ENCODE results near the gene PIP5K1B. TPM values are rescaled to one million over a fixed set of nuclear protein-coding genes. Genes with fewer than 3 reads are reported as not detected.

The PIP5K1B gene
- total and polyA plus RNA-seq, 2 donors (not counting 3 experiments of a cell fraction or from before 2014, with no cell fraction given) = 0.27 TPM; not detected in 1

DNA sequence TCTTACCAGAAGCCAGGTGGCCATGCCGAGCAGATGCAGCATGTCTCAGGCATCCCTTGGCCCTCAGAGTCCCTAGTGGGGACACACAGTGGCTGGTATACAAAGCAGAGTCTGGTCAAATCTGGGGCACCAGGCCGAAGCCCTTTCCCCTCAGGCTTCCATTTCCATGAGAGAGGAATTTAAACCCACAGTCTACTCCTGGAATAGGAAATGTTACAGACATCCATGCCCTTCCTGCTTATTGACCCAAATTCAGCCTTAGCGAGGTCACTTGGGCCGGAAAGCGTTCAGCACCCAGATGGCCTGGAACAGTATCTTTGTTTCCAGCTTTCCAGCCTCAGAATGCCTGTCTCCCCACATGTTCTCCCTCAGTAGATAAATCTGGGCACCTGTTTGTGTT lies 131.7 kb downstream of the PIP5K1B start:
- H3K27me3 ChIP-seq (ENCODE audit: control insufficient read depth in 2 of 2, insufficient read depth in 2 of 2, low read length in 2 of 2) = no peaks in the 10 kb centered on the region
- H2AFZ ChIP-seq (ENCODE audit: low read depth, low read length) = no peak overlapping the region
- H3K9me3 ChIP-seq (replicated peaks; ENCODE audit: control insufficient read depth, insufficient read depth, low read length) = no peaks in the 10 kb centered on the region
- no TSS peak for BruUV-seq (replicated peaks)
- dilution Hi-C loops (cut with MboI; ENCODE audit: extremely low pct_ligation_motif_present, low sequenced_read_pairs) (no loop called here), intact Hi-C loops (cut with micrococcal nuclease) (loop anchor here (5.0 kb wide), 2 partner anchors 44 to 266 kb away; no protein-coding TSS in a partner anchor)
- no peaks in the 10 kb centered on the region for H4K20me1 ChIP-seq (replicated peaks; ENCODE audit: control insufficient read depth, extremely low read depth, insufficient read depth, low read length)
- no peaks in the 10 kb centered on the region for H3K36me3 ChIP-seq (ENCODE audit: control insufficient read depth in 2 of 2, extremely low read depth in 1 of 2, insufficient read depth in 2 of 2, low read length in 2 of 2)
- no peaks in the 10 kb centered on the region for H3K4me1 ChIP-seq (ENCODE audit: control insufficient read depth, extremely low read depth, insufficient read depth, low read length)
- ChIA-PET CTCF (no interaction called here), POLR2A (no interaction called here)
- no peaks in the 10 kb centered on the region for H3K9me1 ChIP-seq (replicated peaks; ENCODE audit: control insufficient read depth, extremely low read depth, insufficient read depth, low read length)
- H3K27ac ChIP-seq (ENCODE audit: insufficient read depth, low read depth, low read length) = no peak overlapping the region
- no peak overlapping the region for H3K4me2 ChIP-seq (ENCODE audit: insufficient read depth, low read length)
- no peak for TF ChIP-seq CTCF (IDR thresholded peaks at IDR 0.05; ENCODE audit: extremely low read depth in 1 of 2, insufficient read depth in 1 of 2, low read depth in 1 of 2, low read length in 2 of 2)
- no peak for TF ChIP-seq GATA2 (IDR thresholded peaks at IDR 0.05; ENCODE audit: insufficient read depth, insufficient read length, low read depth, low read length)
- TF ChIP-seq FOS (IDR thresholded peaks at IDR 0.05; ENCODE audit: borderline replicate concordance, insufficient read depth, low read length) = no peak
- no peak for TF ChIP-seq JUN (IDR thresholded peaks at IDR 0.05; ENCODE audit: borderline replicate concordance, insufficient read depth, insufficient read length, low read depth)
- no peak for TF ChIP-seq POLR2AphosphoS5 (IDR thresholded peaks at IDR 0.05; ENCODE audit: insufficient read depth, low read depth, low read length)
- FAIRE-seq = no peak
- H3K4me3 ChIP-seq (replicated peaks in 1 of 3; ENCODE audit: insufficient read depth in 1 of 3, low read depth in 1 of 3, low read length in 3 of 3) = no peak overlapping the region
- no peak for DNase-seq (ENCODE audit: low read depth, low spot score)
- H3K9ac ChIP-seq (replicated peaks; ENCODE audit: extremely low read depth, insufficient read depth, low read length) = no peak overlapping the region
- no peaks in the 10 kb centered on the region for H3K79me2 ChIP-seq (ENCODE audit: control insufficient read depth, insufficient read depth, low read length)

- DNase-seq (ENCODE audit: low read depth, low spot score) (no peak), FAIRE-seq (no peak)
- H3K9ac ChIP-seq (replicated peaks; ENCODE audit: extremely low read depth, insufficient read depth, low read length) = no peak overlapping the region
- TF ChIP-seq MYC (IDR thresholded peaks at IDR 0.05; ENCODE audit: low read depth, low read length) = no peak
- TF ChIP-seq JUN (IDR thresholded peaks at IDR 0.05; ENCODE audit: borderline replicate concordance, insufficient read depth, insufficient read length, low read depth) = no peak
- no peak for TF ChIP-seq FOS (IDR thresholded peaks at IDR 0.05; ENCODE audit: borderline replicate concordance, insufficient read depth, low read length)
- no peak for TF ChIP-seq POLR2A (IDR thresholded peaks at IDR 0.05; ENCODE audit: low read depth, low read length)
- TF ChIP-seq, protein P1, sequence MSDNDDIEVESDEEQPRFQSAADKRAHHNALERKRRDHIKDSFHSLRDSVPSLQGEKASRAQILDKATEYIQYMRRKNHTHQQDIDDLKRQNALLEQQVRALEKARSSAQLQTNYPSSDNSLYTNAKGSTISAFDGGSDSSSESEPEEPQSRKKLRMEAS (IDR thresholded peaks at IDR 0.05; ENCODE audit: insufficient read depth, insufficient read length) = no peak
- TF ChIP-seq EZH2 (IDR thresholded peaks at IDR 0.05; ENCODE audit: borderline replicate concordance, low read depth, low read length, severe bottlenecking) = no peak
- TF ChIP-seq GATA2 (IDR thresholded peaks at IDR 0.05; ENCODE audit: insufficient read depth, insufficient read length, low read depth, low read length) = no peak
- TF ChIP-seq CTCF (IDR thresholded peaks at IDR 0.05; ENCODE audit: extremely low read depth in 1 of 2, insufficient read depth in 1 of 2, low read depth in 1 of 2, low read length in 2 of 2) = no peak
- no peak for TF ChIP-seq POLR2AphosphoS5 (IDR thresholded peaks at IDR 0.05; ENCODE audit: insufficient read depth, low read depth, low read length)
- no peaks in the 10 kb centered on the region for H3K79me2 ChIP-seq (ENCODE audit: control insufficient read depth, insufficient read depth, low read length)
- H3K36me3 ChIP-seq (ENCODE audit: control insufficient read depth in 2 of 2, extremely low read depth in 1 of 2, insufficient read depth in 2 of 2, low read length in 2 of 2) = no peaks in the 10 kb centered on the region
- POLR2A ChIA-PET = no interaction called here
- no peak overlapping the region for H2AFZ ChIP-seq (ENCODE audit: low read depth, low read length)
- H3K9me3 ChIP-seq (replicated peaks; ENCODE audit: control insufficient read depth, insufficient read depth, low read length) = no peaks in the 10 kb centered on the region
- CTCF ChIA-PET = no interaction called here
- H3K4me2 ChIP-seq (ENCODE audit: insufficient read depth, low read length) = no peak overlapping the region
- H3K4me1 ChIP-seq (ENCODE audit: control insufficient read depth, extremely low read depth, insufficient read depth, low read length) = no peaks in the 10 kb centered on the region
- dilution Hi-C loops (cut with MboI; ENCODE audit: extremely low pct_ligation_motif_present, low sequenced_read_pairs) = no loop called here
- H3K27ac ChIP-seq (ENCODE audit: insufficient read depth, low read depth, low read length) = no peak overlapping the region
- intact Hi-C loops (cut with micrococcal nuclease) = loop anchor here (5.0 kb wide), 2 partner anchors 46 to 264 kb away; no protein-coding TSS in a partner anchor
- no peaks in the 10 kb centered on the region for H3K9me1 ChIP-seq (replicated peaks; ENCODE audit: control insufficient read depth, extremely low read depth, insufficient read depth, low read length)
- BruUV-seq (replicated peaks) = no TSS peak
- H4K20me1 ChIP-seq (replicated peaks; ENCODE audit: control insufficient read depth, extremely low read depth, insufficient read depth, low read length) = no peaks in the 10 kb centered on the region
- H3K27me3 ChIP-seq (ENCODE audit: control insufficient read depth in 2 of 2, insufficient read depth in 2 of 2, low read length in 2 of 2) = no peaks in the 10 kb centered on the region
- no peak overlapping the region for H3K4me3 ChIP-seq (replicated peaks in 1 of 3; ENCODE audit: insufficient read depth in 1 of 3, low read depth in 1 of 3, low read length in 3 of 3)
Measured at GRCh38 chr9:68838245-68838644, 133.2 kb downstream of the PIP5K1B start.
